K562 (cell line): ENCODE measurements around the gene TCEAL5. TPM values are rescaled to one million over a fixed set of nuclear protein-coding genes. Genes with fewer than 3 reads are reported as not detected.
A peak's percentile ranks its signal among the peaks of the same experiment; 100 is the strongest.

ENCODE experiments used
- ATF7 ChIP-seq: fragments of 450-650 bp; IDR thresholded peaks from 2 replicates; pipeline ENCODE4 v1.7.1; 2014; ENCODE audit warnings: mild to moderate bottlenecking, moderate library complexity
- BRD9 ChIP-seq: fragments of 450-650 bp; IDR thresholded peaks from 2 replicates; pipeline ENCODE4 v1.6.1; 2018; ENCODE audit warnings: low read depth; ENCODE audit not compliant: partially characterized antibody
- CCNT2 ChIP-seq: IDR thresholded peaks from 2 replicates; pipeline ENCODE4 v1.6.1; 2011; ENCODE audit warnings: borderline replicate concordance, low read depth, mild to moderate bottlenecking, moderate library complexity, mixed read lengths, low read length; ENCODE audit not compliant: insufficient read length; ENCODE audit errors: extremely low read depth
- E2F8 ChIP-seq: fragments of 450-650 bp; IDR thresholded peaks from 2 replicates; pipeline ENCODE4 v1.7.1; 2018; ENCODE audit warnings: mild to moderate bottlenecking, low read depth; ENCODE audit not compliant: partially characterized antibody
- HMGN3 ChIP-seq: IDR thresholded peaks from 2 replicates; pipeline ENCODE4 v1.6.1; 2011; ENCODE audit warnings: borderline replicate concordance, low read depth, mild to moderate bottlenecking, mixed read lengths, low read length; ENCODE audit not compliant: insufficient read length; ENCODE audit errors: extremely low read depth
- HMGXB4 ChIP-seq: sonication (generic); formaldehyde crosslinking; IDR thresholded peaks from 2 replicates; pipeline ENCODE4 v1.8.1; 2023; ENCODE audit warnings: mild to moderate bottlenecking, missing genetic modification reagents
- KHSRP ChIP-seq: fragments of 450-650 bp; IDR thresholded peaks from 2 replicates; pipeline ENCODE4 v1.6.1; 2017
- KLF10 ChIP-seq: fragments of 250-450 bp; sonication (Bioruptor Pico); IDR thresholded peaks from 2 replicates; pipeline ENCODE4 v1.6.1; 2021; ENCODE audit warnings: matching md5 sums
- POLR3G ChIP-seq: IDR thresholded peaks from 2 replicates; pipeline ENCODE4 v1.6.1; 2011; ENCODE audit not compliant: insufficient read length, insufficient replicate concordance; ENCODE audit errors: extremely low read depth
- PRMT5 ChIP-seq: sonication (generic); formaldehyde crosslinking; IDR thresholded peaks from 2 replicates; pipeline ENCODE4 v1.5.0; 2020; ENCODE audit warnings: missing genetic modification reagents
- SOX6 ChIP-seq: fragments of 450-650 bp; IDR thresholded peaks from 2 replicates; pipeline ENCODE4 v1.6.1; 2014; ENCODE audit warnings: mild to moderate bottlenecking
- TARDBP ChIP-seq: fragments of 450-650 bp; IDR thresholded peaks from 2 replicates; pipeline ENCODE4 v1.6.1; 2016
- TFAP4 ChIP-seq: sonication (generic); formaldehyde crosslinking; IDR thresholded peaks from 2 replicates; pipeline ENCODE4 v1.8.0; 2022; ENCODE audit warnings: missing genetic modification reagents, mild to moderate bottlenecking, moderate library complexity, borderline replicate concordance
- polyA plus RNA-seq, 8 experiments: library from polyadenylated mRNA; depleted of rRNA in 4 of 8; stranded (reverse) in 5 of 8; unstranded in 3 of 8; fragments of >200 nt; fragmentation: Nextera tagmentation in 2 of 8; fragmentation: Illumina TruSeq in 1 of 8; extraction: Ambion mirVana in 2 of 8; extraction: Trizol in 1 of 8; gene quantifications; 2 replicates each; pipeline versions ENCODE4 v1.2.1 to v1.2.3, GENCODE V29; 2011 to 2014; ENCODE audit warnings: inconsistent platforms in 1 of 8, missing spikeins in 1 of 8
- total RNA-seq, 7 experiments: library from RNA; depleted of rRNA in 6 of 7; stranded (reverse); fragments of >200 nt in 6 of 7; fragmentation: Illumina TruSeq in 2 of 7; extraction: Trizol in 2 of 7; gene quantifications; 2 replicates each; pipeline versions ENCODE4 v1.2.1 to v1.2.3, GENCODE V29; 2011 to 2021; ENCODE audit warnings: low replicate concordance in 1 of 7
- TF ChIP-seq, protein P1 (sequence below): fragments of 450-650 bp; conservative IDR thresholded peaks from 2 replicates; pipeline ENCODE4 v1.6.1; 2016; ENCODE audit warnings: missing genetic modification characterization, low read depth, mild to moderate bottlenecking, missing compliant biosample characterization, moderate library complexity
- TF ChIP-seq, protein P2 (sequence below): sonication (generic); formaldehyde crosslinking; IDR thresholded peaks from 2 replicates; pipeline ENCODE4 v1.8.0; 2023; ENCODE audit warnings: missing genetic modification reagents, mild to moderate bottlenecking, borderline replicate concordance
- TF ChIP-seq, protein P3 (sequence below): sonication (generic); formaldehyde crosslinking; IDR thresholded peaks from 2 replicates; pipeline ENCODE4 v1.9.0; 2022; ENCODE audit warnings: mild to moderate bottlenecking, missing genetic modification reagents

The TCEAL5 gene
- total and polyA plus RNA-seq, 9 of the 15 experiments (the other 6 are each of a cell fraction or from before 2014, with no cell fraction given), result 0.10 to 0.18 TPM; not detected in 7

GRCh38 chrX:103233263-103233662 lies 43.3 kb downstream of the TCEAL5 start (continued):
- TF ChIP-seq, protein P1, sequence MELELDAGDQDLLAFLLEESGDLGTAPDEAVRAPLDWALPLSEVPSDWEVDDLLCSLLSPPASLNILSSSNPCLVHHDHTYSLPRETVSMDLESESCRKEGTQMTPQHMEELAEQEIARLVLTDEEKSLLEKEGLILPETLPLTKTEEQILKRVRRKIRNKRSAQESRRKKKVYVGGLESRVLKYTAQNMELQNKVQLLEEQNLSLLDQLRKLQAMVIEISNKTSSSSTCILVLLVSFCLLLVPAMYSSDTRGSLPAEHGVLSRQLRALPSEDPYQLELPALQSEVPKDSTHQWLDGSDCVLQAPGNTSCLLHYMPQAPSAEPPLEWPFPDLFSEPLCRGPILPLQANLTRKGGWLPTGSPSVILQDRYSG (tag), result no peak
- TF ChIP-seq E2F8, result no peak
- no peak for TF ChIP-seq BRD9
- TF ChIP-seq PRMT5 (CRISPR knock-in tag), result no peak
- no peak for TF ChIP-seq HMGXB4 (CRISPR knock-in tag)
- no peak for TF ChIP-seq KLF10
- TF ChIP-seq, protein P2, sequence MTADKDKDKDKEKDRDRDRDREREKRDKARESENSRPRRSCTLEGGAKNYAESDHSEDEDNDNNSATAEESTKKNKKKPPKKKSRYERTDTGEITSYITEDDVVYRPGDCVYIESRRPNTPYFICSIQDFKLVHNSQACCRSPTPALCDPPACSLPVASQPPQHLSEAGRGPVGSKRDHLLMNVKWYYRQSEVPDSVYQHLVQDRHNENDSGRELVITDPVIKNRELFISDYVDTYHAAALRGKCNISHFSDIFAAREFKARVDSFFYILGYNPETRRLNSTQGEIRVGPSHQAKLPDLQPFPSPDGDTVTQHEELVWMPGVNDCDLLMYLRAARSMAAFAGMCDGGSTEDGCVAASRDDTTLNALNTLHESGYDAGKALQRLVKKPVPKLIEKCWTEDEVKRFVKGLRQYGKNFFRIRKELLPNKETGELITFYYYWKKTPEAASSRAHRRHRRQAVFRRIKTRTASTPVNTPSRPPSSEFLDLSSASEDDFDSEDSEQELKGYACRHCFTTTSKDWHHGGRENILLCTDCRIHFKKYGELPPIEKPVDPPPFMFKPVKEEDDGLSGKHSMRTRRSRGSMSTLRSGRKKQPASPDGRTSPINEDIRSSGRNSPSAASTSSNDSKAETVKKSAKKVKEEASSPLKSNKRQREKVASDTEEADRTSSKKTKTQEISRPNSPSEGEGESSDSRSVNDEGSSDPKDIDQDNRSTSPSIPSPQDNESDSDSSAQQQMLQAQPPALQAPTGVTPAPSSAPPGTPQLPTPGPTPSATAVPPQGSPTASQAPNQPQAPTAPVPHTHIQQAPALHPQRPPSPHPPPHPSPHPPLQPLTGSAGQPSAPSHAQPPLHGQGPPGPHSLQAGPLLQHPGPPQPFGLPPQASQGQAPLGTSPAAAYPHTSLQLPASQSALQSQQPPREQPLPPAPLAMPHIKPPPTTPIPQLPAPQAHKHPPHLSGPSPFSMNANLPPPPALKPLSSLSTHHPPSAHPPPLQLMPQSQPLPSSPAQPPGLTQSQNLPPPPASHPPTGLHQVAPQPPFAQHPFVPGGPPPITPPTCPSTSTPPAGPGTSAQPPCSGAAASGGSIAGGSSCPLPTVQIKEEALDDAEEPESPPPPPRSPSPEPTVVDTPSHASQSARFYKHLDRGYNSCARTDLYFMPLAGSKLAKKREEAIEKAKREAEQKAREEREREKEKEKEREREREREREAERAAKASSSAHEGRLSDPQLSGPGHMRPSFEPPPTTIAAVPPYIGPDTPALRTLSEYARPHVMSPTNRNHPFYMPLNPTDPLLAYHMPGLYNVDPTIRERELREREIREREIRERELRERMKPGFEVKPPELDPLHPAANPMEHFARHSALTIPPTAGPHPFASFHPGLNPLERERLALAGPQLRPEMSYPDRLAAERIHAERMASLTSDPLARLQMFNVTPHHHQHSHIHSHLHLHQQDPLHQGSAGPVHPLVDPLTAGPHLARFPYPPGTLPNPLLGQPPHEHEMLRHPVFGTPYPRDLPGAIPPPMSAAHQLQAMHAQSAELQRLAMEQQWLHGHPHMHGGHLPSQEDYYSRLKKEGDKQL (CRISPR knock-in tag), result no peak
- no peak for TF ChIP-seq KHSRP
- TF ChIP-seq TARDBP, result no peak
- peak; percentile 79 for TF ChIP-seq SOX6
- TF ChIP-seq ATF7, result no peak
- TF ChIP-seq, protein P3, sequence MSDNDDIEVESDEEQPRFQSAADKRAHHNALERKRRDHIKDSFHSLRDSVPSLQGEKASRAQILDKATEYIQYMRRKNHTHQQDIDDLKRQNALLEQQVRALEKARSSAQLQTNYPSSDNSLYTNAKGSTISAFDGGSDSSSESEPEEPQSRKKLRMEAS (CRISPR knock-in tag), result no peak
- TF ChIP-seq HMGN3, result no peak
- no peak for TF ChIP-seq POLR3G
- TF ChIP-seq CCNT2, result peak; percentile 12
- peak; percentile 23; the same call in 1 of the 2 replicates for TF ChIP-seq TFAP4 (CRISPR knock-in tag)
